GM19397 (cell line): ENCODE measurements around the gene AFF2.

Experiments used
- ATAC-seq: cut with Tn5 transposase; IDR thresholded peaks from one replicate; pipeline ENCODE4 v1.9.1; 2021; ENCODE audit warnings: mild to moderate bottlenecking, moderate library complexity; ENCODE audit not compliant: unreplicated experiment

Gene AFF2

GRCh38 chrX:148500423-148501385 lies at the start of gene AFF2:
Gene AFF2 (plus strand): TSS chrX:148500617. CDS start chrX:148501098, 481 bp downstream.
- peak; percentile 49 for ATAC-seq

DNA sequence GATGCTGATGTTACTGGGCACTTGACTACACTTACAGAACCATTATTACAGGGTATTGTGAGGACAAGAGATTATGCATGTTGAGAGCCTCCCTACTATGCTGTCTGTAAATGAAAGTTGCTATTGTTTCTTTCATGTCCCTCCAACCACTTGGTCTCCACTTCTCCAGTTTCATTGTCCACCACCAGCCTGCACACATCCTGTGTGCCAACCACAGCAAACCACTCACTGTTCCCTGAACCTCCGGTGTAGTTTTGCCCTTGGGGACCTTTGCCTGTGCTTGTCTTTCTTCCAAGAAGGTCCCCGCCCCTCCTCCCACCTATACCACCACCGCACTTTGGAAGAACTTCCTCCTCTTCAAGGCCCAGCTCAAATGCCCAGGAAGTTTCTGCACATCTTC lies 43.1 kb upstream of the AFF2 start:
- no peak for ATAC-seq

DNA sequence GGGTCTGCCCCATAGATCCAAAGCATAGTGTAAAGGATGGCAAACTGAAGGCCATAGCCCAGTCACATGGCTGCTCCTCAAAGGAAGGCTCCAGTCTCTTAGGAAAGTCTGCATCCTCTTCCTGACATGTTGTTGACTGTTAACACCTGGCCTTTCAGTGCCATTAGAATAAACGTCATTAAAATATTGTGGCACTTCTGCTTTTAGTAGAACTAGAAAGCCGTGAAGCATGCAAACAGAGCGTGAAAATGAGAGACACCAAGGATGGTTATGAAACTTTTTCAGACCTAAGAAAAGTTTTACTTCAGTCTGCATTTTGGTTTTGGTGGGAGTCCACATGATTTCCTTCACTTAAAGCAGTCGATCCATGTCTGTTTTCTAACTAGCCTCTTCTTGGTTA lies 41.1 kb upstream of the AFF2 start:
- peak; percentile 91 for ATAC-seq

- ATAC-seq, result peak; percentile 77
These were observed 34.1 kb upstream of the AFF2 start for GRCh38 chrX:148466292-148466691.

GRCh38 chrX:148470324-148470723 lies 30.1 kb upstream of the AFF2 start:
- no peak for ATAC-seq

- ATAC-seq, result no peak
These were observed 26.4 kb upstream of the AFF2 start for GRCh38 chrX:148474030-148474429.

- no peak for ATAC-seq
These were observed 8.4 kb upstream of the AFF2 start for GRCh38 chrX:148492057-148492456.

- ATAC-seq, result no peak
These were observed 5.2 kb upstream of the AFF2 start for GRCh38 chrX:148495176-148495575.

GRCh38 chrX:148498067-148498466 lies 2.4 kb upstream of the AFF2 start:
- no peak for ATAC-seq

- ATAC-seq, result no peak
These were observed 587 bp upstream of the AFF2 start for GRCh38 chrX:148499638-148500422.

DNA sequence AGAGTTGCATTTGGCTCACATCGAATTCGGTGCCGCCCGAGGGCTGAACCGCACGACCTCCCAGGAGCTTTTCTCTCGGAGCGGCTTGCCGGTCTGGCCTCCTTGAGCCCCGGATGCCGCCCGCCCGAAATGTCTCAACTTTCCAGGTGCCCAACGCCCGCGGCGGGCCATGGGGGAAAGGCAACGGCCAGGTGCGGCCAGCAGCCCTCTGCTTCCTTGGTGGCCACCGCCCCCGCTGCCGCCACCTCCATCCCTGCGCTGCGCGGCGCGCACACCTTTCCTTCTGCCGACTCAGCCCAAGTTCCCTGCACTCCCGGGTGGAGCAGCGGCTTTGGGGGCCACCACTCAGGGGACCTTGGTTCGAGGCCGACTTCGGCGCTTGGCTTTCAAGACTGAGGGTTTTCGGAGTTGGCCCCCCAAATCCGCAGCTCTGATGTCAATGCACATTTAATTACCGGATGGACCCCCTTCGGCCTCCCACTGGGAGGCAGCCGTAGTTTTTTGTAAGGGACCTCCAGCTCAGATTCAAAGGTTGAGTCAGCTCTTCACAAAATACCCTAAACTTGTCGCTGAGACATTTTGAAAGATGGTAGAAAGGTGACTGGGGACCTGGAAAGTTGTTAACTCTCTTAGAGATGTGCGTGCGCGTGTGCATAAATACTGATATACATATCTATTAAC lies 1.1 kb downstream of the AFF2 start:
- no peak for ATAC-seq

- ATAC-seq, result no peak
These were observed 4.1 kb downstream of the AFF2 start for GRCh38 chrX:148504506-148504905.

DNA sequence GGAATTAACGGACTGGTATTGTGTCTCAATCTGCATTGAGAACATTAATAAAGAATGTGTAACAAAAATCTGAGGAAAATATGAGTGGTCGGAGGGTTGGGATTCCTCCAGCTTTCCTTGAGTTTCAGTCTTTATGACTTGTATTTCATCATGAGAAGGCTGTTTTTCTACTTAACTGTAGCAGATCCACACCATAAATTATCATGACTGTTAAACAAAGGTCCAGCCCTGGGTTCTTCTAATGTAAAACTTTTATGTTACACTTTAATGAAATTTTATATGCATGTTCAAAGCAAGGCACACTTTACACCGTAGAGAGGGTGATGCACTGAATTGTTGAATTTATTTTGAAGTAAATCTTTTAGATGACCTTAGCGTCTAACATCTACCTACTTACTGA lies 7.0 kb downstream of the AFF2 start:
- no peak for ATAC-seq

GRCh38 chrX:148512453-148512852 lies 12.0 kb downstream of the AFF2 start:
- ATAC-seq, result no peak

DNA sequence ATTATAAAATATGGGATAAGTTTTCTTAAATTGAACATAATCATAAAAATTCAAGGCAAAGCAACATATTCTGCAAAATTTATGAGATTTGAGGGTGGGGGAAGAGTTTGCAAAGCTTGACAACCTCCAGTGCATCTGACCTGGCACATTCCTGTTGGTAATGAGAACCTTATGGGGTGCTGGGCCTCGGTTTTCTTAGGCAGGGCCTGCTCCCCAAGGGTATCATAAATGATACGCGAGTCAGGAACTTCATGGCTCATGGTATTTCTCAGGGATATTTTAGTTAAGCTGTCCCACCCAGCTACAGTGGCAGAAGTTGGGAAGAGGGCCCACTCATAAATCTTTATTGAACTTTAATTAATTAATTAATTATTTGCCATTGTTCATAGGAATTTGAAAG lies 13.2 kb downstream of the AFF2 start:
- no peak for ATAC-seq

DNA sequence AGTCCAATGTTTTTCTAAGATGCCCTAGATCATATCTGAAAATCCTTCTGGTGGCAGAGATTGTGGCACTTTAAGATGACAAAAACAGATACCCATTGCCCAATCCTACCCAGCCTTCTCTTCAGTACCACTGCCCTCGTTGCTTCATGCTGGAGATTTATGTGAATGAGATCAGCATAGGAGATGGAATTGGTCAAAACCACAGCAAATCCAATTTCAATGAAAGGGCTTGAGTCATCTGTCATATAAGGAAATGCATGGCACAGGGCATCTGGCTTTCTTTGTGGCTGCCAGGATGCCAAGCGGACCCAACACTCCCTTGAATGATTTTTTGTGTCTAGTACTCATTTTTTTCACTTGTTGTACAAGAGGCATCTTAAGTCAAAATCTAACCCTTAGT lies 16.8 kb downstream of the AFF2 start:
- ATAC-seq, result no peak

GRCh38 chrX:148522006-148522405 lies 21.6 kb downstream of the AFF2 start:
- no peak for ATAC-seq

GRCh38 chrX:148523303-148524080 lies 23.1 kb downstream of the AFF2 start:
- no peak for ATAC-seq

GRCh38 chrX:148530464-148531077 lies 30.2 kb downstream of the AFF2 start:
- no peak for ATAC-seq

DNA sequence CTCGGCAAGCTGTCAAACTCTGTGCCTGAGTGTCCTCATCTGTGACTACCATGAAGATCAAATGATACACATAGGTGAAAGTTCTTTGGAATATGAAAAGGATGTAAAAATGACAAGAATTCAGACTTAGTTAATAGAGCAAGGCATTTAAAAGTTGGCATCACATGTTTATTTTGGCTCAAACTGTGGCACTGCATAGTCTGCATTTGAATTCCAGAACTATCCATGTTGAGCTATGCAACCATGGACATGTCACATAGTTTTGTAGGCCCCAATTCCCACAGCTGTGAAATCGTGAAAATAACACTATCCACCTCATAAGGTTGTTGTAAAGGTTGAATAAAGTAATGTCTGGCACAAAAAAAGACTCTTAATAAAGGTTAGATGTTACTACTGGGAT lies 33.9 kb downstream of the AFF2 start:
- ATAC-seq, result no peak
